Activated naive CD4-positive, alpha-beta T cell treated with anti-CD3 and anti-CD28 coated beads for 36 hours (primary cell): ENCODE data around the gene HIP1R. TPM values are rescaled to one million over a fixed set of nuclear protein-coding genes. Genes with fewer than 3 reads are reported as not detected.
"Not testable (repeated sequence)": the region's sequence is repeated elsewhere in the genome, so short reads cannot be mapped to it uniquely, and the experiment has no call there.

ENCODE experiments used
- CTCF ChIA-PET: fragments of 350-600 bp; sonication (Branson Sonifier 250); formaldehyde crosslinking; loops from one replicate; lab custom pipeline; 2021; ENCODE audit warnings: antibody characterized with exemption; lab: Charles Lee
- DNase-seq: peaks from one replicate; pipeline ENCODE4 v3.0.0-alpha.2; 2020
- H3K27ac Mint-ChIP-seq: one replicate; pipeline ENCODE4 v1.8.0; 2021; ENCODE audit warnings: mild to moderate bottlenecking, mixed read lengths
- H3K27me3 Mint-ChIP-seq: one replicate; pipeline ENCODE4 v1.8.0; 2021; ENCODE audit warnings: low read depth, mixed read lengths
- H3K36me3 Mint-ChIP-seq: one replicate; pipeline ENCODE4 v1.8.0; 2021; ENCODE audit warnings: low read depth, mixed read lengths
- H3K4me1 Mint-ChIP-seq: one replicate; pipeline ENCODE4 v1.8.0; 2021; ENCODE audit warnings: low read depth, mixed read lengths
- H3K4me3 Mint-ChIP-seq: one replicate; pipeline ENCODE4 v1.8.0; 2021; ENCODE audit warnings: mild to moderate bottlenecking, moderate library complexity, mixed read lengths
- H3K9me3 Mint-ChIP-seq: one replicate; pipeline ENCODE4 v1.8.0; 2021; ENCODE audit warnings: mixed read lengths
- intact Hi-C: fragments of 100-400 bp; cut with micrococcal nuclease; formaldehyde crosslinking; loops from one replicate; pipeline ENCODE4 v1.15.1; 2023
- total RNA-seq, 2 experiments: library from RNA; stranded (reverse); gene quantifications; one replicate each; pipeline ENCODE4 v1.2.3, GENCODE V29; 2021

The HIP1R gene
- total RNA-seq, 2 experiments from 2014 or later = 18.5 to 21.2 TPM

DNA sequence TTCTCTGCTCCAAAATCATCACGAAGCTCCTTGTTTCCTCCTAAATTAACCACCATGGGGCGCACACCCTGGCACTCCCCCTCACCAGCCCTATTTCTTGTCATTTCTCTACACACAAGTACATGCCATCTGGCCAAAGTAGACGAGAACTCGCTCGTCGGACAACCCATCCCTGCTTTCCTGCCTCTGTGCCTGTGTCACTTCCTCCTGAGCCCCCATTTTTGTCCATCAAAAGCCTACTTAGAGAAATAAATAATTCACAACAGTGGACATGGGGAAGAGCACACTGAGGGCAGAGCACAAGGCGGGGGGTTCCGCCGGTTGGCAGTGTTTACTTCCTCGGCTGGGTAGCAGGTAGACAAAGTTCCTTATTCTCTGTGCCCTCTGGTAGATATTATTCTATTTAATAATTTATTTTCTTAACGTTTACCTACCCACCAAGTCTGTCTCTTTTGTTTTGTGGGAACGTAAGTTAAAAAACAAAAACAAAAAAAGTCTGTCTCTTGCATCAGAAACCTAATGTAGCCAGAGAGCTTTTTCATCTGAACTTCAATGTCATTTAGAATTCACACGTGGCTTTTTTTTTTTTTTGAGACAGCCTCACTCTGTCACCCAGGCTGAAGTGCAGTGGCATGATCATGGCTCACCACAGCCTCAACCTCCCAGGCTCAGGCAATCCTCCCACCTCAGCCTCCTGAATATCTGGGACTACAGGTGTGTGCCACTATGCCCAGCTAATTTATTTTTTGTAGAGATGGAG is 54.7 kb downstream of the HIP1R start:
- H3K4me3 Mint-ChIP-seq = peak overlapping the region; percentile 47
- peaks cover 5% of the 10 kb centered on the region for H3K36me3 Mint-ChIP-seq
- H3K27ac Mint-ChIP-seq = peak overlapping the region; percentile 67
- intact Hi-C loops = loop anchor here (2.0 to 5.0 kb wide), 3 partner anchors 187 to 825 kb away; partner anchors contain the start of gene RILPL2
- DNase-seq = no peak
- H3K4me1 Mint-ChIP-seq = peaks cover 81% of the 10 kb centered on the region
- H3K27me3 Mint-ChIP-seq = peaks cover 3% of the 10 kb centered on the region
- no peaks in the 10 kb centered on the region for H3K9me3 Mint-ChIP-seq
- CTCF ChIA-PET = interaction anchor here (0.6 to 1.1 kb wide), 4 partner anchors 13 to 245 kb away, joined by 3 to 5 read pairs (median 4); no protein-coding TSS in a partner anchor

DNA sequence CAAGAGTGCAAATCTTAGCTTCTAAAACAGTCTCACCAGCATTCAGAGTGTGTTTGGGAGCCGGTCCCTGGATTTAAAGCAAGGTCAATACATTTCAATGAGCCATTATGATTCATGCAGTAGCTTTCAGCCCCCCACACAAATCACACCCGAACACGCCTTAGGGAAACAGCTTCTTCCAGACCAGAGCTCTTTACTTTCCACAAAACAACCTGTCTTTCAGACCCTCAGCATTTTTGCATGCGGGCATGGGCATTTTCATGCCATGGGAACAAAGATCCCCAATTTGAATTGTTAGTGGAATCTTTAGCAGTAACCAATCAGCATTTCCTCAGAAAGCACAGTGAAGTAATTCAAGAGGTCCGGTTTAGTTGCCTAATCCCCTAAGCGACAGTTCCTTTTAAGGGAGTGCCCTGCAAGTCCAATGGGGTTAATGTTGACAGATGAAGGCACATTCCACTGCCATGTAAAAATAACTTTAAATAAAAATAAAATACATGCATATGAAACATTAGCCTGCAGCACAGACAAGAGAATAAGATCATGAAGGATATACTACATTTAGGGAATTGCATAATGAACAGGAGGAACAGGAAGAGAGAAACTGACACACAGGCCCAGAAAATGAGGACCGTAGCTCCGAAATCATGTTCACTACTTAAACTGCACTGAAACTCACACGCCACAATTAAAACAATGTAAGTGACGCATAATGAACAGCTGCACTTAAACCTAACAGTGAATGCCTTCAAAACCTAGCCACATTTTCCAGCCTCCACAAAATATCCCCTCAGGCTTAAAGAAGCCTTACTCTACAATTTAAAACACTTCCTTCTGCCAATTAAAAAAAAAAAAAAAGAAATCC is 56.6 kb downstream of the HIP1R start:
- intact Hi-C loops = no loop called here
- no peak overlapping the region for H3K4me3 Mint-ChIP-seq
- no peaks in the 10 kb centered on the region for H3K9me3 Mint-ChIP-seq
- peaks cover 13% of the 10 kb centered on the region for H3K36me3 Mint-ChIP-seq
- H3K27ac Mint-ChIP-seq = no peak overlapping the region
- CTCF ChIA-PET = interaction anchor here (0.9 to 1.7 kb wide), 3 partner anchors 8 to 12 kb away, joined by 3 to 10 read pairs (median 6); no protein-coding TSS in a partner anchor
- peaks cover 87% of the 10 kb centered on the region for H3K4me1 Mint-ChIP-seq
- DNase-seq = no peak
- H3K27me3 Mint-ChIP-seq = peaks cover 10% of the 10 kb centered on the region

DNA sequence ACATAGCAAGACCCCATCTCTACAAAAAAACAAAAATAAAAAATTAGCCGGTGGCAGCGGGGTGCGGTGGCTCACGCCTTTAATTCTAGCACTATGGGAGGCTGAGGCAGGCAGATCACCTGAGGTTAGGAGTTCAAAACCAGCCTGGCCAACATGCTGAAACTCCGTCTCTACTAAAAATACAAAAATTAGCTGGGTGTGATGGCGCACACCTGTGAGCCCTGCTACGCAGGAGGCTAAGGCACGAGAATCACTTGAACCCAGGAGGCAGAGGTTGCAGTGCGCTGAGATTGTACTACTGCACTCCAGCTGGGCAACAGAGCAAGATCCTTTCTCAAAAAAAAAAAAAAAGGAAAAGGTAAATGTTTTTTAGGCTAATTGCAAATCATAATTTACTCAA is 57.5 kb downstream of the HIP1R start:
- peaks cover 86% of the 10 kb centered on the region for H3K4me1 Mint-ChIP-seq
- CTCF ChIA-PET = interaction anchor here (1.7 kb wide), 1 partner anchor 13 kb away, joined by 10 read pairs; no protein-coding TSS in a partner anchor
- DNase-seq, H3K4me3 Mint-ChIP-seq, H3K9me3 Mint-ChIP-seq, intact Hi-C loops, H3K27ac Mint-ChIP-seq, H3K27me3 Mint-ChIP-seq: not testable (repeated sequence)
- peaks cover 13% of the 10 kb centered on the region for H3K36me3 Mint-ChIP-seq

DNA sequence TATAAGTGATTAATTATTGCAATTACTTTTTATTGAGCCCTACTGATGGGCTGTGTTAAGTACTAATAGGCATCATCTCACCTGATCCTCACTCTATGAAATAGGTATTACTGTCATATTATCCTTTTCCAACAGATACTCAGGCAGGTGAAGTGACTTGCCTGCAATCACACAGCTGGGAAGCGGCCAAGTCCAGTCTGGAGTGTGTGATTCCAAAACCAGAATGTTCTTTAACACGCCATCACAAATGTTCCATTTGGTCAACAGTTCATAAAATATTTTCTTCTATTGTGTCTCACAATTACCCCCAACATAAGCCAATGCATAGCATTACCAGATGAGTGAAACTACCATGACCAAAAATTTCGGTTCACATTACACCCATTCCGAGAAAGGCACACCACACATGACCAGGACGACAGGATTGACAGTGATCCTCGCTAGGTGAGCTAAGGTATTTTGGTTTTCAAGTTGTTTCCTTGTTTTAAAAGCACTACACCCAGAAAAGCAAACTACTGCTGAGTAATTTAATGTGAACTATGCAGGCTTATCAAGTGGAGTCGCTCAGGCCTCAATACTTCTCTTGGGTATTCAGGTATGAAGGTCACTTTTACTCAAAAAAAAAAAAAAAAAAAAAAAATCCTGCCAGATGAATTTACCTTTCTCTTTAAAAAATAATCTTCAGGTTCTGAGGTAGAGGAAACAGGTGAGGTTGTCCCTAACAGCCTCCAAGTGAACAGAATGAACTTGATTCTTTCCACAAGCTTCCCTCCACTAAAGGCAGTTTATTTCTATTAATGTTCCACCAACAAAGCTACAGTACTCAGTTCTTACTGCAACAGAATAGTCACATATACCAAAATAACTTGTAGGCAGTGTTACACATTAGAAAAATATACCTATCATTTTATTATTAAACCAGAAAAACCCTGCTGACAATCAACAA is 58.2 kb downstream of the HIP1R start:
- CTCF ChIA-PET = interaction anchor here (1.2 kb wide), 1 partner anchor 11 kb away, joined by 4 read pairs; no protein-coding TSS in a partner anchor
- peaks cover 9% of the 10 kb centered on the region for H3K27me3 Mint-ChIP-seq
- no peak for DNase-seq
- peaks cover 85% of the 10 kb centered on the region for H3K4me1 Mint-ChIP-seq
- peaks cover 13% of the 10 kb centered on the region for H3K36me3 Mint-ChIP-seq
- intact Hi-C loops = no loop called here
- no peaks in the 10 kb centered on the region for H3K9me3 Mint-ChIP-seq
- H3K27ac Mint-ChIP-seq = no peak overlapping the region
- no peak overlapping the region for H3K4me3 Mint-ChIP-seq

DNA sequence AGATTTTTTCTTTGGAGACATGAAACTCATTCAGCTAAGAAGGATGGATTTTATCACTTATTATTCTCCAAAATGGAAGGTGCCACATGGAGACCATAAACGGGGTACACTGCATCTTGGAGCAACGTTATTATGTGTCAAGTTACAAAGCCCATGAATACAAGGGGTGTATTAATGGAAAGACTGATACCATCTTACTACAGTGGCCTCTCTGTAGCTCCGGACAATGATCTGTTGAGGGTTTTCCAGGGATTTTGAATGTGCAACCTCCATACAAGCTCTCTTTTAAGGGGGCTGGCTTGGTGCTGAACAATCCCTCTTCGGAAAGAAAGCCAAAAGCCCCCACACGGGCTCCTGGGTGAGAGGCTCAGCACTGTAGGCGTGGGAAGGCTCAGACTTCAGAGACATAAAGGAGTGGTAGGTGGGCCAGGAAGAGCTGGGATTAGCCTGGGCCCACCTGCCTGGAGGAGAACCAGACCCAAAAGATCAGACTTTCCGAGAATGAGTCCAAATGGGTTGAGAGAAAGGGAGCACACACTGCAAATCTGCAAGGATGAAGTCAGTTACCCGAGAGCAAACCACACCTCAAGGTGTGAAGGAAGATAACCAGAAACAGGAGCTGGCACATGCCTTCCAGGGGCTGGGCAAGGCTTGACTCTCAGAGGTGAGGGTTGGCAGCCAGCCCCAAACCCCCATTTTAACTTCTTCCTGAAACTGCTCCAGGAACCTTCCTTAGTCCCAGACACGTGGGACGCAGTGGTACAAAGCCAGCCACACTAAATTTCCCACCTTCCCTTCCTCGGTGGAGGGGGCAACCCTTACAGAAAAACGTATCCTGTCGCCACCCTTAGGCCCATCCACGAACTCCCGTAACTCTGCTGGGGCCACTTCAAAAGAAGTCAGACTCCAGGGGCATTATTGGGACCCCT is 59.2 kb downstream of the HIP1R start:
- Mint-ChIP-seq H3K27ac (peak overlapping the region; percentile 83), H3K27me3 (peaks cover 7% of the 10 kb centered on the region), H3K9me3 (no peaks in the 10 kb centered on the region), H3K36me3 (peaks cover 13% of the 10 kb centered on the region), H3K4me1 (peaks cover 84% of the 10 kb centered on the region), H3K4me3 (peak overlapping the region; percentile 83)
- peak; percentile 40 for DNase-seq
- CTCF ChIA-PET = interaction anchor here (0.6 to 1.2 kb wide), 2 partner anchors 12 to 35 kb away, joined by 3 to 4 read pairs; no protein-coding TSS in a partner anchor
- intact Hi-C loops = loop anchor here (5.0 kb wide), 3 partner anchors 247 to 482 kb away; partner anchors contain the start of genes MPHOSPH9 and MTRFR

DNA sequence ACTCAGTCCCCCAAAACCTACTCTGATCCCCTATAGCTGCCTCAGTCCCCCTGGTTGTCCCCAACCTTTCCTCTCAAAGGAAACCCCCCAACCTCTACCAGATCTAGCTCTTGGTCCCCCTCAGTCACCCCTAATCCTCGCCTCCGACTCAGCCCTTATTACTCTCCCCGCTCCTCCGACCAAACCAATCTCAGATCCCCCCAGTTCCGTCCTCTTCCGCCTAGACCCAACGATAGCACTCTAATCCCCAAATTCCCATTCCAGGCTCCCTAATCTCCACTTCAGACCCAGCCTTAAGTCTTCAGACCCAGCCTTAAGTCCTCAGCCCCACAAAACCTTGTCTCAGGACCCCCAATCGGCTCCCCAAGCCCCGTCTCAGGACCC is 60.1 kb downstream of the HIP1R start:
- peaks cover 85% of the 10 kb centered on the region for H3K4me1 Mint-ChIP-seq
- peak overlapping the region; percentile 83 for H3K4me3 Mint-ChIP-seq
- H3K27me3 Mint-ChIP-seq = peaks cover 7% of the 10 kb centered on the region
- H3K9me3 Mint-ChIP-seq = no peaks in the 10 kb centered on the region
- CTCF ChIA-PET = interaction anchor here (0.6 kb wide), 1 partner anchor 36 kb away, joined by 3 read pairs; no protein-coding TSS in a partner anchor
- peak overlapping the region; percentile 83 for H3K27ac Mint-ChIP-seq
- no peak for DNase-seq
- intact Hi-C loops = loop anchor here (5.0 kb wide), 3 partner anchors 248 to 483 kb away; partner anchors contain the start of genes MPHOSPH9 and MTRFR
- peaks cover 13% of the 10 kb centered on the region for H3K36me3 Mint-ChIP-seq

DNA sequence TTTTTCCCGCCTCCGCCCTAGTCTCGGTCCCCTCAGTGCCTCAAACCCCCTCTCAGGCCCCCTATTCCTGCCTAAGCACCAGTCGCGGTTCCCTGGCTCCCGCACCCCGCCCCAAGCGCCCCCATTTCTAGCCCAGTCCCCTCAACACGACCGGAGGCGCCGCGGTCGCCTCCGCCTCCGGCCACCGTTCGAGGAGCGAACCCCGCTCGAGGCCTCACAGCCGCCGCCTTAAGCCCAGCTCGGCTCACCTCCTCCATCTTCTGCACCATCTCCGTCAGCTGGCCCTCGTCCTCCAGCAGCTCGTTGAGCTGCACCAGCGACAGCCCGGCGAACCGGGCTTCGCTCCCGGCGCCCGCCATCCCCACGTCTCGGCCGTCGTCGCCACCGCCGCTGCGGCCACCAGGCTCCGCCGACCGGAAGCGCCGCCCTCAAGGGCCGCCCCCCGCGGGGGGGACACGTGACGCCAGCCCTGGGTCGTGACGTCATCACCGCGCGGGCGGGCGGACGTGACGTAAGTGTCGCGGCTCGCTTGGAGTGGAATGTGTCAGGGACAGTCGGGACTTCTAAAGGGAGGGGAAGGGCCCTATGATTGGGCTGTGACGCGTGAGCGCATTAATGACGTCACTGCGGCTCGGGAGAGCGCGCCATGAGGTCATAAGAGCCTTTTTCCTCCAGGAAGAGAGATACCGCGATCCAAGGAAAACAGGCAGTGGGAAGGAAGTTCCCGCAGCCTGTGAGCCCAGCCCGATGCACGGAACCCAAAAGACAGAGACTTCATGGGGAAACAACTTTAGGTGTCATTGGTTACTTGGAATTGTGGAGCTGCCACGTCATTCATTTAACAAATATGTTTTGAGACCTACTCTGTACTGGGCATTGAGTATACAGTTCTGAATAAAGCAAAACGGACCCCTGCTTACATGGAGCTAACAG is 60.7 kb downstream of the HIP1R start, which contains the start of gene VPS37B:
Gene VPS37B, minus strand, starts transcription at position 421 of the 933 bp plus-strand sequence. Its CDS starts 62 bp downstream, at position 359.
- Mint-ChIP-seq H3K27me3 (peaks cover 7% of the 10 kb centered on the region), H3K4me1 (peaks cover 86% of the 10 kb centered on the region), H3K4me3 (peak within 1 kb of the TSS; percentile 83), H3K9me3 (no peaks in the 10 kb centered on the region), H3K27ac (peak within 1 kb of the TSS; percentile 83), H3K36me3 (peaks cover 13% of the 10 kb centered on the region)
- peak; percentile 92 for DNase-seq
- intact Hi-C loops = loop anchor here (5.0 kb wide), 3 partner anchors 249 to 484 kb away; partner anchors contain the start of genes MPHOSPH9 and MTRFR
- CTCF ChIA-PET = interaction anchor here (0.5 kb wide), 1 partner anchor 15 kb away, joined by 3 read pairs; no protein-coding TSS in a partner anchor

DNA sequence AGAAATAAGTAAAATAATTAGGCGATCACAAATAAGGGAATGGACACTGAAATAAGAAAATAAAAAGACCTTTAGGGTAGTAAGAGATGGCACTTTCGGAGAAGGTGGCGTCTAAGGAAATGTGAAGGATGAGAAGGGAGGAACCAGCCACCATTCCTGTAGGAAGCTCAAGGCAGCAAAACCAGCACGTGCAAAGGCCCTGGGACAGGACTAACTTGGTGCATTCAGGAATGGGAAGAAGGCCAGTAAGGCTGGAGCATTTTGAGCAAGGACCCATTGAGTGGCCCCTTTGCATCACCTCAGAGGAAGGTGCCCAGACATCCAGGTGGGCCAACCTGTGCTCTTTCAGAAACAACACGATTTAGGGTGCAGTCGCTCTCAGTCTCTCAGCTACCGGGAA is 61.4 kb downstream of the HIP1R start:
- CTCF ChIA-PET = interaction anchor here (0.5 kb wide), 1 partner anchor 16 kb away, joined by 3 read pairs; no protein-coding TSS in a partner anchor
- no peaks in the 10 kb centered on the region for H3K9me3 Mint-ChIP-seq
- H3K27me3 Mint-ChIP-seq = peaks cover 7% of the 10 kb centered on the region
- peaks cover 13% of the 10 kb centered on the region for H3K36me3 Mint-ChIP-seq
- peak overlapping the region; percentile 83 for H3K27ac Mint-ChIP-seq
- peaks cover 86% of the 10 kb centered on the region for H3K4me1 Mint-ChIP-seq
- intact Hi-C loops = loop anchor here (5.0 kb wide), 3 partner anchors 249 to 484 kb away; partner anchors contain the start of genes MPHOSPH9 and MTRFR
- DNase-seq = no peak
- H3K4me3 Mint-ChIP-seq = peak overlapping the region; percentile 83

DNA sequence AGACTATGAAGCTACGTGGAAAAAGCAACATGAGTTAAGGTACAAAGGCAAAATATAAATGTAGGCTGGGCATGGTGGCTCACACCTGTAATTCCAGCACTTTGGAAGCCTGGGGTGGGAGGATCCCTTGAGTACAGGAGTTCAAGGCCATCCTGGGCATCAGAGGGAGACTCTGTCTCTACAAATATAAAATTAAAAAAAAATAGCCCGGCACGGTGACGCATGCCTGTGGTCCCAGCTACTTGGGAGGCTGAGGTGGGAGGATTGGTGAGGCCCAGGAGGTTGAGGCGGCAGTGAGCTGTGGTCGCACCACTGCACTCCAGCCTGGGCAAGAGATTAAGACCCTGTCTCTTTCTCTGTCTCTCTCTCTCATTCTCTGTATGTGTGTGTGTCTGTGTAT is 64.6 kb downstream of the HIP1R start:
- peak overlapping the region; percentile 18 for H3K27ac Mint-ChIP-seq
- peaks cover 7% of the 10 kb centered on the region for H3K27me3 Mint-ChIP-seq
- H3K4me1 Mint-ChIP-seq = peaks cover 61% of the 10 kb centered on the region
- intact Hi-C loops = loop anchor here (5.0 kb wide), 3 partner anchors 253 to 488 kb away; partner anchors contain the start of genes MPHOSPH9 and MTRFR
- DNase-seq = no peak
- CTCF ChIA-PET = interaction anchor here (0.6 to 0.8 kb wide), 4 partner anchors 9 to 167 kb away, joined by 3 to 6 read pairs (median 3); no protein-coding TSS in a partner anchor
- no peaks in the 10 kb centered on the region for H3K9me3 Mint-ChIP-seq
- no peak overlapping the region for H3K4me3 Mint-ChIP-seq
- H3K36me3 Mint-ChIP-seq = peaks cover 8% of the 10 kb centered on the region
